GM12878 (cell line): Measurements from ENCODE around the gene PRIMPOL. TPM values are rescaled to one million over a fixed set of nuclear protein-coding genes. Genes with fewer than 3 reads are reported as not detected.

Source experiments
- ATAC-seq: fragments of 200-7000 bp; cut with Tn5 transposase; 3 replicates; pipeline ENCODE4 v1.9.1; 2020; ENCODE audit warnings: mild to moderate bottlenecking, moderate library complexity
- BruUV-seq: library from RNA; stranded (reverse); fragments of 400-500 nt; replicated peaks from 2 replicates; lab custom pipeline; 2021; lab: Mats Ljungman, UMichigan
- CTCF ChIA-PET: fragments of 300-600 bp; sonication (Branson Sonifier 250); formaldehyde crosslinking; extraction: SDS; loops from one replicate; lab custom pipeline; 2021; ENCODE audit warnings: inconsistent platforms; lab: Yijun Ruan, JAX
- POLR2A ChIA-PET: fragments of 350-600 bp; formaldehyde crosslinking; extraction: SDS; loops from one replicate; lab custom pipeline; 2021; ENCODE audit warnings: inconsistent platforms; lab: Charles Lee
- RAD21 ChIA-PET: fragments of 300-600 bp; sonication (Branson Sonifier 250); formaldehyde crosslinking; loops from one replicate; lab custom pipeline; 2023; ENCODE audit warnings: antibody characterized with exemption; ENCODE audit not compliant: unreplicated experiment; lab: Charles Lee
- SMC1A ChIA-PET: fragments of 300-600 bp; sonication (Branson Sonifier 250); formaldehyde crosslinking; loops from one replicate; lab custom pipeline; 2023; ENCODE audit not compliant: unreplicated experiment, uncharacterized antibody; lab: Charles Lee
- DNase-seq: peaks from one replicate; pipeline ENCODE4 v3.0.0-alpha.2; 2011; ENCODE audit warnings: low read depth, low spot score
- FAIRE-seq: peaks from 3 replicates; lab custom pipeline; 2011; peaks lifted over from hg19 to GRCh38; lab: Jason Lieb, UNC
- H2AFZ ChIP-seq: 2 replicates; pipeline ENCODE4 v1.6.0; 2011; ENCODE audit warnings: low read depth, low read length, control low read depth; ENCODE audit not compliant: control insufficient read depth
- H3K27ac ChIP-seq: 2 replicates; pipeline ENCODE4 v1.5.1; 2011; ENCODE audit warnings: control low read depth; ENCODE audit not compliant: control insufficient read depth, insufficient read depth
- H3K27me3 ChIP-seq, 2 experiments: replicated peaks in 1 of 2; 2 replicates each; pipeline versions ENCODE4 v1.6.0 to v1.6.1; 2011; ENCODE audit warnings: low read length in 1 of 2; ENCODE audit not compliant: control insufficient read depth in 2 of 2, insufficient read depth in 2 of 2
- H3K36me3 ChIP-seq, 2 experiments: 2 replicates each; pipeline ENCODE4 v1.5.1; 2011; ENCODE audit warnings: low read length in 1 of 2; ENCODE audit not compliant: control insufficient read depth in 2 of 2, insufficient read depth in 2 of 2
- H3K4me1 ChIP-seq: 2 replicates; pipeline ENCODE4 v1.6.1; 2011; ENCODE audit warnings: mild to moderate bottlenecking, low read length, moderate library complexity, mixed read lengths; ENCODE audit not compliant: control insufficient read depth, insufficient read depth
- H3K4me2 ChIP-seq: 2 replicates; pipeline ENCODE4 v1.6.0; 2011; ENCODE audit warnings: control low read depth; ENCODE audit not compliant: control insufficient read depth, insufficient read depth
- H3K4me3 ChIP-seq: fragments of 200-600 bp; sonication (generic); 2 replicates; pipeline ENCODE4 v1.5.1; 2016
- H3K79me2 ChIP-seq: 2 replicates; pipeline ENCODE4 v1.6.0; 2011; ENCODE audit warnings: low read length; ENCODE audit not compliant: control insufficient read depth, insufficient read depth
- H3K9ac ChIP-seq: 2 replicates; pipeline ENCODE4 v1.8.0; 2011; ENCODE audit warnings: low read length, control low read depth, mixed read lengths; ENCODE audit not compliant: control insufficient read depth, insufficient read depth
- H3K9me3 ChIP-seq: replicated peaks from 3 replicates; pipeline ENCODE4 v1.5.1; 2011; ENCODE audit warnings: mild to moderate bottlenecking, low read length; ENCODE audit not compliant: control insufficient read depth, insufficient read depth
- H4K20me1 ChIP-seq: 2 replicates; pipeline ENCODE4 v1.6.0; 2011; ENCODE audit not compliant: control insufficient read depth, insufficient read depth
- CBX5 ChIP-seq: sonication (generic); IDR thresholded peaks from 2 replicates; pipeline ENCODE4 v1.6.1; 2016; ENCODE audit warnings: low read depth, moderate library complexity, mild to moderate bottlenecking, inconsistent platforms
- EGR1 ChIP-seq, 2 experiments: IDR thresholded peaks; 1 replicate in 1 of 2; 2 replicates in 1 of 2; pipeline ENCODE4 v1.6.1; 2011 to 2012; ENCODE audit warnings: low read depth in 2 of 2, low read length in 2 of 2, borderline replicate concordance in 1 of 2, mild to moderate bottlenecking in 1 of 2, moderate library complexity in 1 of 2
- ETV6 ChIP-seq, 2 experiments: fragments of 450-650 bp in 1 of 2; IDR thresholded peaks in 1 of 2; conservative IDR thresholded peaks in 1 of 2; 2 replicates each; pipeline ENCODE4 v1.6.1; 2014; ENCODE audit warnings: antibody characterized with exemption in 1 of 2, borderline replicate concordance in 1 of 2, low read depth in 1 of 2, mild to moderate bottlenecking in 1 of 2, moderate library complexity in 1 of 2
- MYB ChIP-seq: fragments of 150-350 bp; IDR thresholded peaks from 2 replicates; pipeline ENCODE4 v1.6.1; 2014; ENCODE audit warnings: mild to moderate bottlenecking, low read depth, low read length, borderline replicate concordance
- NR2C2 ChIP-seq: IDR thresholded peaks from 2 replicates; pipeline ENCODE4 v1.6.1; 2011; ENCODE audit warnings: borderline replicate concordance, low read depth; ENCODE audit not compliant: control insufficient read depth, insufficient read length
- NRF1 ChIP-seq: conservative IDR thresholded peaks from 2 replicates; pipeline ENCODE4 v1.6.1; 2011; ENCODE audit warnings: mild to moderate bottlenecking, low read depth, low read length, improper control_type of control experiment
- RBBP5 ChIP-seq: fragments of 200-600 bp; sonication (generic); conservative IDR thresholded peaks from 2 replicates; pipeline ENCODE4 v1.6.1; 2016
- RCOR1 ChIP-seq: conservative IDR thresholded peaks from 2 replicates; pipeline ENCODE4 v1.6.1; 2012; ENCODE audit warnings: low read depth, low read length, improper control_type of control experiment
- STAT3 ChIP-seq: IDR thresholded peaks from 2 replicates; pipeline ENCODE4 v1.6.1; 2011; ENCODE audit warnings: low read depth, low read length, improper control_type of control experiment
- TAF1 ChIP-seq: IDR thresholded peaks from 2 replicates; pipeline ENCODE4 v1.6.1; 2011; ENCODE audit warnings: mild to moderate bottlenecking, low read depth, low read length, borderline replicate concordance
- TBL1XR1 ChIP-seq: IDR thresholded peaks from 2 replicates; pipeline ENCODE4 v1.6.1; 2012; ENCODE audit warnings: low read depth, low read length, improper control_type of control experiment
- ZNF207 ChIP-seq: fragments of 450-650 bp; IDR thresholded peaks from 2 replicates; pipeline ENCODE4 v1.6.1; 2014; ENCODE audit warnings: antibody characterized with exemption, mild to moderate bottlenecking, borderline replicate concordance
- WGBS: methylation state at CpG from one replicate; pipeline ENCODE4 v1.1.6; 2016; ENCODE audit warnings: low lambda C conversion rate; ENCODE audit not compliant: insufficient replicate concordance, insufficient coverage; ENCODE audit errors: missing lambda C conversion rate; 5-methylcytosine and 5-hydroxymethylcytosine counted together
- in situ Hi-C: fragments of 300-500 bp; cut with MboI; formaldehyde crosslinking; loops from 9 replicates; pipeline ENCODE4 v1.14.3; 2018; ENCODE audit warnings: mixed read lengths
- intact Hi-C: fragments of 100-400 bp; cut with micrococcal nuclease; formaldehyde crosslinking; loops from one replicate; pipeline ENCODE4 v1.14.2; 2022; ENCODE audit not compliant: unreplicated experiment
- polyA plus RNA-seq, 11 experiments: library from polyadenylated mRNA; depleted of rRNA in 4 of 11; unstranded in 6 of 11; stranded (reverse) in 5 of 11; fragments of >200 nt; fragmentation: Nextera tagmentation in 4 of 11; fragmentation: Illumina TruSeq in 1 of 11; extraction: Ambion mirVana in 4 of 11; extraction: Trizol in 1 of 11; gene quantifications; 1 replicate in 1 of 11; 2 replicates in 10 of 11; pipeline versions ENCODE4 v1.2.1 to v1.2.3, GENCODE V29; 2011 to 2016; ENCODE audit warnings: inconsistent platforms in 2 of 11, missing spikeins in 2 of 11, low read depth in 1 of 11
- total RNA-seq, 4 experiments: library from RNA; depleted of rRNA in 3 of 4; stranded (reverse); fragments of >200 nt in 3 of 4; fragmentation: Illumina TruSeq in 1 of 4; extraction: Trizol in 1 of 4; gene quantifications; 2 replicates each; pipeline versions ENCODE4 v1.2.1 to v1.2.3, GENCODE V29; 2013 to 2021
- TF ChIP-seq, protein P1 (sequence below): fragments of 450-650 bp; IDR thresholded peaks from 2 replicates; pipeline ENCODE4 v1.6.1; 2017; ENCODE audit warnings: mild to moderate bottlenecking, low read depth, inconsistent platforms; ENCODE audit not compliant: poor library complexity, severe bottlenecking
- TF ChIP-seq, protein P2 (sequence below): fragments of 450-650 bp; IDR thresholded peaks from 2 replicates; pipeline ENCODE4 v1.6.1; 2018; ENCODE audit warnings: mild to moderate bottlenecking, low read depth, moderate library complexity; ENCODE audit not compliant: partially characterized antibody

PRIMPOL gene
- total and polyA plus RNA-seq, 10 of the 15 experiments (the other 5 are each of a cell fraction or from before 2014, with no cell fraction given), result 10.6 to 23.7 (median 14.0) TPM

- Histone ChIP-seq H2AFZ (no peak overlapping the region), H3K4me2 (no peak overlapping the region), H3K4me1 (no peaks in the 10 kb centered on the region), H4K20me1 (no peaks in the 10 kb centered on the region), H3K79me2 (no peaks in the 10 kb centered on the region), H3K27ac (no peak overlapping the region), H3K36me3 (peaks cover 0 to 11% of the 10 kb centered on the region in 2 experiments), H3K4me3 (no peak overlapping the region), H3K9me3 (no peaks in the 10 kb centered on the region), H3K27me3 (no peaks in the 10 kb centered on the region), H3K9ac (no peak overlapping the region)
- 94% methylated on average over 3 of the region's 3 CpGs for WGBS
- ChIA-PET CTCF (interaction anchor here (0.6 to 1.6 kb wide), 3 partner anchors 10 to 50 kb away, joined by 3 to 4 read pairs (median 3); no protein-coding TSS in a partner anchor), POLR2A (no interaction called here), SMC1A (interaction anchor here (0.9 to 3.6 kb wide), 4 partner anchors 11 to 431 kb away, joined by 3 to 17 read pairs (median 6); no protein-coding TSS in a partner anchor), RAD21 (no interaction called here)
- intact Hi-C loops (no loop called here), in situ Hi-C loops (no loop called here)
- BruUV-seq, result no TSS peak
- ATAC-seq (no peak), DNase-seq (no peak), FAIRE-seq (no peak)
- TF ChIP-seq CBX5 (no peak), RBBP5 (no peak), EGR1 (IDR thresholded peaks at IDR 0.05; ENCODE audit: borderline replicate concordance in 1 of 2, low read depth in 2 of 2, low read length in 2 of 2) (no peak), ZNF207 (no peak), NR2C2 (no peak), TAF1 (no peak), ETV6 (conservative IDR thresholded peaks at IDR 0.05 in 1 of 2, IDR thresholded peaks at IDR 0.05 in 1 of 2; ENCODE audit: borderline replicate concordance in 1 of 2, low read depth in 1 of 2) (no peak), NRF1 (no peak), STAT3 (no peak), MYB (no peak), TBL1XR1 (no peak), RCOR1 (no peak)
- TF ChIP-seq, protein P1, sequence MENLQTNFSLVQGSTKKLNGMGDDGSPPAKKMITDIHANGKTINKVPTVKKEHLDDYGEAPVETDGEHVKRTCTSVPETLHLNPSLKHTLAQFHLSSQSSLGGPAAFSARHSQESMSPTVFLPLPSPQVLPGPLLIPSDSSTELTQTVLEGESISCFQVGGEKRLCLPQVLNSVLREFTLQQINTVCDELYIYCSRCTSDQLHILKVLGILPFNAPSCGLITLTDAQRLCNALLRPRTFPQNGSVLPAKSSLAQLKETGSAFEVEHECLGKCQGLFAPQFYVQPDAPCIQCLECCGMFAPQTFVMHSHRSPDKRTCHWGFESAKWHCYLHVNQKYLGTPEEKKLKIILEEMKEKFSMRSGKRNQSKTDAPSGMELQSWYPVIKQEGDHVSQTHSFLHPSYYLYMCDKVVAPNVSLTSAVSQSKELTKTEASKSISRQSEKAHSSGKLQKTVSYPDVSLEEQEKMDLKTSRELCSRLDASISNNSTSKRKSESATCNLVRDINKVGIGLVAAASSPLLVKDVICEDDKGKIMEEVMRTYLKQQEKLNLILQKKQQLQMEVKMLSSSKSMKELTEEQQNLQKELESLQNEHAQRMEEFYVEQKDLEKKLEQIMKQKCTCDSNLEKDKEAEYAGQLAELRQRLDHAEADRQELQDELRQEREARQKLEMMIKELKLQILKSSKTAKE, result no peak
- TF ChIP-seq, protein P2, sequence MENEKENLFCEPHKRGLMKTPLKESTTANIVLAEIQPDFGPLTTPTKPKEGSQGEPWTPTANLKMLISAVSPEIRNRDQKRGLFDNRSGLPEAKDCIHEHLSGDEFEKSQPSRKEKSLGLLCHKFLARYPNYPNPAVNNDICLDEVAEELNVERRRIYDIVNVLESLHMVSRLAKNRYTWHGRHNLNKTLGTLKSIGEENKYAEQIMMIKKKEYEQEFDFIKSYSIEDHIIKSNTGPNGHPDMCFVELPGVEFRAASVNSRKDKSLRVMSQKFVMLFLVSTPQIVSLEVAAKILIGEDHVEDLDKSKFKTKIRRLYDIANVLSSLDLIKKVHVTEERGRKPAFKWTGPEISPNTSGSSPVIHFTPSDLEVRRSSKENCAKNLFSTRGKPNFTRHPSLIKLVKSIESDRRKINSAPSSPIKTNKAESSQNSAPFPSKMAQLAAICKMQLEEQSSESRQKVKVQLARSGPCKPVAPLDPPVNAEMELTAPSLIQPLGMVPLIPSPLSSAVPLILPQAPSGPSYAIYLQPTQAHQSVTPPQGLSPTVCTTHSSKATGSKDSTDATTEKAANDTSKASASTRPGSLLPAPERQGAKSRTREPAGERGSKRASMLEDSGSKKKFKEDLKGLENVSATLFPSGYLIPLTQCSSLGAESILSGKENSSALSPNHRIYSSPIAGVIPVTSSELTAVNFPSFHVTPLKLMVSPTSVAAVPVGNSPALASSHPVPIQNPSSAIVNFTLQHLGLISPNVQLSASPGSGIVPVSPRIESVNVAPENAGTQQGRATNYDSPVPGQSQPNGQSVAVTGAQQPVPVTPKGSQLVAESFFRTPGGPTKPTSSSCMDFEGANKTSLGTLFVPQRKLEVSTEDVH, result no peak
These were observed 45.8 kb downstream of the PRIMPOL start for GRCh38 chr4:184695178-184695896.
